Measurements from ENCODE around the gene RAB8A. TPM values are rescaled to one million over a fixed set of nuclear protein-coding genes. Genes with fewer than 3 reads are reported as not detected.

The RAB8A gene
- total and polyA plus RNA-seq, 9 of the 15 experiments (the other 6 are each of a cell fraction or from before 2014, with no cell fraction given) = 11.2 to 102 (median 53.2) TPM

GRCh38 chr19:16078759-16079707 is 32.7 kb upstream of the RAB8A start (continued):
- TF ChIP-seq, protein P1, sequence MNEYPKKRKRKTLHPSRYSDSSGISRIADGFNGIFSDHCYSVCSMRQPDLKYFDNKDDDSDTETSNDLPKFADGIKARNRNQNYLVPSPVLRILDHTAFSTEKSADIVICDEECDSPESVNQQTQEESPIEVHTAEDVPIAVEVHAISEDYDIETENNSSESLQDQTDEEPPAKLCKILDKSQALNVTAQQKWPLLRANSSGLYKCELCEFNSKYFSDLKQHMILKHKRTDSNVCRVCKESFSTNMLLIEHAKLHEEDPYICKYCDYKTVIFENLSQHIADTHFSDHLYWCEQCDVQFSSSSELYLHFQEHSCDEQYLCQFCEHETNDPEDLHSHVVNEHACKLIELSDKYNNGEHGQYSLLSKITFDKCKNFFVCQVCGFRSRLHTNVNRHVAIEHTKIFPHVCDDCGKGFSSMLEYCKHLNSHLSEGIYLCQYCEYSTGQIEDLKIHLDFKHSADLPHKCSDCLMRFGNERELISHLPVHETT (CRISPR knock-in tag; conservative IDR thresholded peaks at IDR 0.05 in 1 of 2, IDR thresholded peaks at IDR 0.05 in 1 of 2) = peak in 1 of 2 experiments; percentile 89; a peak in 2 of 4 replicates
- no peak for TF ChIP-seq KAT7 (CRISPR knock-in tag; IDR thresholded peaks at IDR 0.05; ENCODE audit: borderline replicate concordance)
- 0 out of 2 replicates have a peak, but pooled peaks have one; percentile 8 for TF ChIP-seq CGGBP1 (CRISPR knock-in tag; IDR thresholded peaks at IDR 0.05)
- TF ChIP-seq PML (IDR thresholded peaks at IDR 0.05; ENCODE audit: low read length) = peak; percentile 95
- no peak for TF ChIP-seq HNRNPLL (IDR thresholded peaks at IDR 0.05; ENCODE audit: low read depth, low read length, poor library complexity, severe bottlenecking)
- 0 out of 4 replicates have a peak, but pooled peaks of 1 of the 2 experiments have one; percentile 39 for TF ChIP-seq FOXA3 (CRISPR knock-in tag; conservative IDR thresholded peaks at IDR 0.05 in 1 of 2, IDR thresholded peaks at IDR 0.05 in 1 of 2)
- peak in 1 of 2 experiments; percentile 22; a peak in 1 of 4 replicates for TF ChIP-seq TEAD1 (CRISPR knock-in tag; IDR thresholded peaks at IDR 0.05)
- peak; percentile 35 to 52 for TF ChIP-seq AFF1 (IDR thresholded peaks at IDR 0.05; ENCODE audit: low read depth in 1 of 2, partially characterized antibody in 2 of 2)
- peak; percentile 97 for TF ChIP-seq FOSL1 (tag; conservative IDR thresholded peaks at IDR 0.05)
- TF ChIP-seq NFATC3 (IDR thresholded peaks at IDR 0.05) = peak; percentile 85; the same call in 1 of the 2 replicates
- peak; percentile 71; the same call in 1 of the 2 replicates for TF ChIP-seq RNF2 (IDR thresholded peaks at IDR 0.05)
- TF ChIP-seq EP300 (IDR thresholded peaks at IDR 0.05; ENCODE audit: low read length) = peak; percentile 98
- no peak for TF ChIP-seq DIDO1 (tag; IDR thresholded peaks at IDR 0.05; ENCODE audit: low read depth)
- no peak for TF ChIP-seq ZC3H8 (IDR thresholded peaks at IDR 0.05)
- peak; percentile 47; the same call in 1 of the 2 replicates for TF ChIP-seq CREB1 (IDR thresholded peaks at IDR 0.05)
- TF ChIP-seq CREB1 (CRISPR knock-in tag; IDR thresholded peaks at IDR 0.05) = no peak
- TF ChIP-seq DDX20 (tag; IDR thresholded peaks at IDR 0.05; ENCODE audit: low read depth) = no peak
- peak; percentile 89 for TF ChIP-seq ZNF644 (tag; IDR thresholded peaks at IDR 0.05; ENCODE audit: low read depth)
- TF ChIP-seq, protein P2, sequence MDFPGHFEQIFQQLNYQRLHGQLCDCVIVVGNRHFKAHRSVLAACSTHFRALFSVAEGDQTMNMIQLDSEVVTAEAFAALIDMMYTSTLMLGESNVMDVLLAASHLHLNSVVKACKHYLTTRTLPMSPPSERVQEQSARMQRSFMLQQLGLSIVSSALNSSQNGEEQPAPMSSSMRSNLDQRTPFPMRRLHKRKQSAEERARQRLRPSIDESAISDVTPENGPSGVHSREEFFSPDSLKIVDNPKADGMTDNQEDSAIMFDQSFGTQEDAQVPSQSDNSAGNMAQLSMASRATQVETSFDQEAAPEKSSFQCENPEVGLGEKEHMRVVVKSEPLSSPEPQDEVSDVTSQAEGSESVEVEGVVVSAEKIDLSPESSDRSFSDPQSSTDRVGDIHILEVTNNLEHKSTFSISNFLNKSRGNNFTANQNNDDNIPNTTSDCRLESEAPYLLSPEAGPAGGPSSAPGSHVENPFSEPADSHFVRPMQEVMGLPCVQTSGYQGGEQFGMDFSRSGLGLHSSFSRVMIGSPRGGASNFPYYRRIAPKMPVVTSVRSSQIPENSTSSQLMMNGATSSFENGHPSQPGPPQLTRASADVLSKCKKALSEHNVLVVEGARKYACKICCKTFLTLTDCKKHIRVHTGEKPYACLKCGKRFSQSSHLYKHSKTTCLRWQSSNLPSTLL (IDR thresholded peaks at IDR 0.05) = no peak
